ENCODE measurements around the gene KDSR.

KDSR gene

GRCh38 chr18:63367053-63367953, at the start of gene KDSR:
Gene KDSR, minus strand, starts transcription at chr18:63367206. Its CDS starts 88 bp downstream, at chr18:63367118.
- DNase-seq = peak; percentile 97

- DNase-seq = no peak
These were observed 45.9 kb upstream of the KDSR start for GRCh38 chr18:63412953-63413352.

GRCh38 chr18:63410792-63411191, 43.8 kb upstream of the KDSR start:
- no peak for DNase-seq

GRCh38 chr18:63409301-63409700, 42.3 kb upstream of the KDSR start:
- DNase-seq = no peak

- DNase-seq = no peak
These were observed 40.7 kb upstream of the KDSR start for GRCh38 chr18:63407734-63408133.

GRCh38 chr18:63405986-63406385, 39.0 kb upstream of the KDSR start:
- DNase-seq = no peak

- no peak for DNase-seq
These were observed 35.5 kb upstream of the KDSR start for GRCh38 chr18:63402246-63403162.

GRCh38 chr18:63399300-63399699, 32.3 kb upstream of the KDSR start:
- DNase-seq = no peak

- DNase-seq = no peak
These were observed 30.3 kb upstream of the KDSR start for GRCh38 chr18:63397349-63397748.

- DNase-seq = no peak
These were observed 28.5 kb upstream of the KDSR start for GRCh38 chr18:63395503-63395902.

GRCh38 chr18:63394954-63395353, 27.9 kb upstream of the KDSR start:
- DNase-seq = no peak

GRCh38 chr18:63387861-63388260, 20.9 kb upstream of the KDSR start:
- DNase-seq = no peak

GRCh38 chr18:63382843-63383242, 15.8 kb upstream of the KDSR start:
- DNase-seq = no peak

- DNase-seq = no peak
These were observed 12.6 kb upstream of the KDSR start for GRCh38 chr18:63379639-63379962.

- DNase-seq = no peak
These were observed 12.1 kb upstream of the KDSR start for GRCh38 chr18:63378919-63379638.

GRCh38 chr18:63377275-63377980, 10.4 kb upstream of the KDSR start:
- no peak for DNase-seq

GRCh38 chr18:63376538-63376937, 9.5 kb upstream of the KDSR start:
- DNase-seq = no peak

- no peak for DNase-seq
These were observed 7.5 kb upstream of the KDSR start for GRCh38 chr18:63374540-63374939.

GRCh38 chr18:63373161-63373560, 6.2 kb upstream of the KDSR start:
- no peak for DNase-seq

- no peak for DNase-seq
These were observed 1.6 kb upstream of the KDSR start for GRCh38 chr18:63368611-63369010.

- DNase-seq = peak; percentile 28
These were observed 573 bp downstream of the KDSR start for GRCh38 chr18:63366213-63367052.

GRCh38 chr18:63365876-63366212, 1.2 kb downstream of the KDSR start:
- no peak for DNase-seq
